ENCODE measurements around the gene TMEM63B.

Gene TMEM63B

DNA sequence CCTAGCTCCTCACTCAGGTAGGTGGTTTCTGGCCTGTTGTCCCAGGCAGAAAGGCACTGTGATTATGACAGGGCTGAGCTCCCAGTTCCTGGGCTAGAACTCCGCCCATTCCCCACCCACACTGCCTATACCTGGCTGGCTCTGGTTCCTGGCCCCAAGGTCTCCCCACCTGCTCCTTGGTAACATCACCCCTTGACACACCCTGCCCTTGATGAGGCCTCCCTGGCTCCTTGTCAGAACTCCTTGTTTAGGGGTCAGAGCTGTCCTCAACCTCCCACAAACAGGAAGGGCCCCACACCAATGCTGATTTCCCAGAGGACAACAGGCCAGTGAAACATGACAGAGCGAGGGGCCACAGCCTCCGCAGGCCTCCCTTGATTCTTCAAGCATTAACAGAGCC, 73.8 kb downstream of the TMEM63B start:
- Histone ChIP-seq H3K9me3 (ENCODE audit: low read depth, low read length) (no peaks in the 10 kb centered on the region), H3K4me3 (no peak overlapping the region), H3K9ac (ENCODE audit: insufficient read length) (no peak overlapping the region), H3K36me3 (ENCODE audit: insufficient read depth, low read length) (no peaks in the 10 kb centered on the region), H3K27ac (no peak overlapping the region)
- no peak for DNase-seq (ENCODE audit: low read depth, low spot score)
- TF ChIP-seq POLR2AphosphoS5 (IDR thresholded peaks at IDR 0.05; ENCODE audit: borderline replicate concordance, low read depth, low read length) (no peak), EZH2 (IDR thresholded peaks at IDR 0.05) (no peak), FOXP2 (optimal IDR thresholded peaks at IDR 0.05; ENCODE audit: control extremely low read depth, extremely low read length, insufficient read depth) (no peak)

DNA sequence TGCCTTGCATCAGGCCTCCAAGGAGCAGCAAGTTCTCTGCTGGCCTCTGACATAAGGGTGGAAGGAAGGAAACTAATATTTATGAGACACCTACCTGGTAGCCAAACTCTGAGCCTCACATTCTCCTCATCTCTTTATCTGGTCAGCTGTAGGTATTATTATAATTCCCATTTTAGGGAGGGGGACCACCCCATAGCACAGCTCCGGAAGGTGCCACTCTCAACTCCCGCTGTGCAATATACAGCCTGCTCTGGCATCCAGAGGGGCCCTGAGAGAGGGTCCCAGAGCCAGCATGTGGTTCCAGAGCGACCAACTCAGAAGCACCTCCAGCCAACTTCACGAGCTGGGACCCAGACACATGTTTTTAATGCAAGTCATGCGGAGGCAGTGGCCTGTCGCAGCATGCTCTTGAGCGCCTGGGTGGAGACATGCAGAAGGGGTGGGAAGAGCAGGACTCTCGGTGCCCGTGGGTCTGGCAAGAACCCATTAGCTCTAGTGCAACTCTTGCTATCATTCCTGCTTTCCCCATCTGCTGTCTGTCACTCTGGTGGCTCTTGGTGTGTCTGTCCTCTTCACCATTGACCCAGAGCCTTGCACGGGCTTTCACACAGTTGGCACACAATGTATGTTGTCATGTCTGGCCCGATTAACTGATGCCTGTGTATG, 74.4 kb downstream of the TMEM63B start:
- Histone ChIP-seq H3K36me3 (ENCODE audit: insufficient read depth, low read length) (no peaks in the 10 kb centered on the region), H3K4me3 (no peak overlapping the region), H3K27ac (no peak overlapping the region), H3K9me3 (ENCODE audit: low read depth, low read length) (no peaks in the 10 kb centered on the region), H3K9ac (ENCODE audit: insufficient read length) (no peak overlapping the region)
- DNase-seq (ENCODE audit: low read depth, low spot score) = no peak
- TF ChIP-seq EZH2 (IDR thresholded peaks at IDR 0.05) (no peak), POLR2AphosphoS5 (IDR thresholded peaks at IDR 0.05; ENCODE audit: borderline replicate concordance, low read depth, low read length) (no peak), FOXP2 (optimal IDR thresholded peaks at IDR 0.05; ENCODE audit: control extremely low read depth, extremely low read length, insufficient read depth) (no peak)

DNA sequence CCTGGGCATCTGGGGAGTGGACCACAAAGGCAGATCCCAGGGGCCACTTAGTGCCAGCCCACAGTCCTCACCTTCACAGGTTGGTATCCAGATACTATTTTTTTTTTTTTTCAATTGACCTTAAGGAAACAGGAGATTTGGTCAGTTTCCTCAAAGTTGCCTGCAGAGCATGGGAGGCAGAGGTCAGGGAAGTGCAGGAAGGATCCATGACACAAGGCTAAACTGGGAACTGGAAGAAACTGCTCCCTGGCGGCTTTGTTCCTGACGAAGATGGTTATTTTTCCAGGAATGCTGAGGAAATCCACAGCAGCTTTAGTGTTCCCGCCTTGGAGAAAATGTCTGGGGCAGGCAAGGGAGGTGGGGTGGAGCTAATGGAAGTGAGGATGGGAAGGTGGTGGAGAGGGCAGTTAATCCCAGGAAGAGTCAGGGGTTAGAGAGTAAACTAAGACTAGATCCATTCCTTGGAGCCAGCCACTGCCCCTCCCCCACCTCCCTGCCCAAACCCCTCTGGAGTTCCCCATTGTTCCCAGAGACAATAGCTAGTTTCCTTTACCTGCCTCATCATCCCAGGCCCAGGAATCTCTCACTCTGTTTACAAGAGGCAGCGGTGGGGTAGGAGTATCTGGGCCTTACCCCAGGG, 75.1 kb downstream of the TMEM63B start:
- no peak for DNase-seq (ENCODE audit: low read depth, low spot score)
- Histone ChIP-seq H3K9ac (ENCODE audit: insufficient read length) (no peak overlapping the region), H3K4me3 (no peak overlapping the region), H3K9me3 (ENCODE audit: low read depth, low read length) (no peaks in the 10 kb centered on the region), H3K27ac (no peak overlapping the region), H3K36me3 (ENCODE audit: insufficient read depth, low read length) (no peaks in the 10 kb centered on the region)
- TF ChIP-seq EZH2 (IDR thresholded peaks at IDR 0.05) = no peak
- no peak for TF ChIP-seq FOXP2 (optimal IDR thresholded peaks at IDR 0.05; ENCODE audit: control extremely low read depth, extremely low read length, insufficient read depth)
- TF ChIP-seq POLR2AphosphoS5 (IDR thresholded peaks at IDR 0.05; ENCODE audit: borderline replicate concordance, low read depth, low read length) = no peak

DNA sequence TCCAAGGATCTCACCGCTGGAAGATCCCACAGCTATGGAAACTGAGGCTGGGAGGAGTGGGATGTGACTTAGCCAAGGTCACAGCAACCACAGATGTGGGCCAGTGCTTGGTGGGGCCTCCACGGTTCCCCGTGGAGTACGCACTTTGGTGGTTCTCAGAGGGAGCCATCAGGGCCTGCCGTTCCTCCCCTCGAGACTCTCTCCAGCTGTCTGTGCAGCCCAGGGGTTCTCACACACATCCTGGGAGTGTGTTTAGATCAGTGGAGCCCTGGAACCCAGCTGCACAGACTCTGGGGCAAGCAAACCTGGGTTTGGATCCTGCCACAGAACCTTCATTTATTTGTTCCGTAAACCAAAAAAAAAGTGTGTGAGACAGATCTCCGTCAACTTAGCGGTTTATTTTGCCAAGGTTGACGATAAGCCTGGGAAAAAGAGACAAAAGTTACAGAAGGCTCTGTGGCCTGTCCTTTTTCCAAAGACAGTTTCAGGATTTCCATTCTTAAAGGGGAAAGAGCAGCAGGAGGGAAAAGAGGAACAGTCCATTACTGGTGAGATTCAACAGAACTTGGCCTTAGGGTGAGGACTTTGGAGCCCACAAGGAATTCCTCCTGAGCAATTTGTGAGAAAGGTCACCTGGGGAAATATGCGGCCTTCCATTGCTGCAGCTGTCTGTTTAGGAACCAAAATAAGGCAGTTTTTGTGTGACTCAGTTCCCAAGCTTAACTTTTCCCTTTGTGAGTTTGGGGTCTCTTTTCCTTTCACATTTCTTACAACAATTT, 75.8 kb downstream of the TMEM63B start:
- no peak for DNase-seq (ENCODE audit: low read depth, low spot score)
- H3K9me3 ChIP-seq (ENCODE audit: low read depth, low read length) = no peaks in the 10 kb centered on the region
- no peak for TF ChIP-seq EZH2 (IDR thresholded peaks at IDR 0.05)
- no peak for TF ChIP-seq FOXP2 (optimal IDR thresholded peaks at IDR 0.05; ENCODE audit: control extremely low read depth, extremely low read length, insufficient read depth)
- no peak for TF ChIP-seq POLR2AphosphoS5 (IDR thresholded peaks at IDR 0.05; ENCODE audit: borderline replicate concordance, low read depth, low read length)
- H3K9ac ChIP-seq (ENCODE audit: insufficient read length) = no peak overlapping the region
- no peak overlapping the region for H3K27ac ChIP-seq
- H3K4me3 ChIP-seq = no peak overlapping the region
- no peaks in the 10 kb centered on the region for H3K36me3 ChIP-seq (ENCODE audit: insufficient read depth, low read length)

DNA sequence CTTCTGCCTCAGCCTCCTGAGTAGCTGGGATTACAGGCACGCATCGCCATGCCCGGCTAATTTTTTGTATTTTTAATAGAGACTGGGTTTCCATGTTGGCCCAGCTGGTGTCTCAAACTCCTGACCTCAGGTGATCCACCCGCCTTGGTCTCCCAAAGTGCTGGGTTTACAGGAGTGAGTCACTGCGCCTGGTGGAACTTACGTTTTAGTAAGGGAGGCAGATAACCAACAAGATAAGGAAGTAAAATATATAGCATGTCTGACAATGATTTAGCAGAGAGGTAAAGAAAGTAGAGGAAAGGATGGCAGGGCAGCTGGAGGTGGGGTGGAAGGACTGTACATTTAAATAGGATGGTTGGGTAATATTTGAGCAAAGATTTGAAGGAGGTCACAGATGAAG, 76.6 kb downstream of the TMEM63B start:
- Histone ChIP-seq H3K9me3 (ENCODE audit: low read depth, low read length) (no peaks in the 10 kb centered on the region), H3K27ac (no peak overlapping the region), H3K36me3 (ENCODE audit: insufficient read depth, low read length) (no peaks in the 10 kb centered on the region), H3K4me3 (no peak overlapping the region), H3K9ac (ENCODE audit: insufficient read length) (no peak overlapping the region)
- no peak for DNase-seq (ENCODE audit: low read depth, low spot score)
- TF ChIP-seq EZH2 (IDR thresholded peaks at IDR 0.05) = no peak
- no peak for TF ChIP-seq FOXP2 (optimal IDR thresholded peaks at IDR 0.05; ENCODE audit: control extremely low read depth, extremely low read length, insufficient read depth)
- TF ChIP-seq POLR2AphosphoS5 (IDR thresholded peaks at IDR 0.05; ENCODE audit: borderline replicate concordance, low read depth, low read length) = no peak
